HepG2 (cell line): ENCODE data around the gene ENDOD1. TPM values are rescaled to one million over a fixed set of nuclear protein-coding genes. Genes with fewer than 3 reads are reported as not detected.

ENCODE experiments used
- ATAC-seq: fragments of 200-7000 bp; cut with Tn5 transposase; 3 replicates; pipeline ENCODE4 v1.9.1; 2020; ENCODE audit warnings: mild to moderate bottlenecking, moderate library complexity
- BruUV-seq: library from RNA; stranded (reverse); fragments of 400-500 nt; replicated peaks from 2 replicates; lab custom pipeline; 2021; lab: Mats Ljungman, UMichigan
- CTCF ChIA-PET: fragments of 300-600 bp; formaldehyde crosslinking; extraction: SDS; loops from one replicate; lab custom pipeline; 2021; ENCODE audit warnings: low total read pairs, inconsistent platforms, low intra/inter-chr PET ratio; lab: Yijun Ruan, JAX
- POLR2A ChIA-PET: fragments of 350-600 bp; sonication (Branson Sonifier 250); formaldehyde crosslinking; loops from one replicate; lab custom pipeline; 2020; ENCODE audit warnings: antibody characterized with exemption, inconsistent platforms; lab: Yijun Ruan, JAX
- DNase-seq: peaks from one replicate; pipeline ENCODE4 v3.0.0-alpha.2; 2015; ENCODE audit warnings: low spot score
- FAIRE-seq: peaks from 3 replicates; lab custom pipeline; 2011; peaks lifted over from hg19 to GRCh38; lab: Jason Lieb, UNC
- H2AFZ ChIP-seq: one replicate; pipeline ENCODE4 v1.6.1; 2011; ENCODE audit warnings: low read length, inconsistent platforms
- H3K27ac ChIP-seq: fragments of 300-600 bp; 3 replicates; pipeline ENCODE4 v1.8.0; 2011; ENCODE audit warnings: mixed run types, mild to moderate bottlenecking, mixed read lengths, low read length, inconsistent platforms; ENCODE audit not compliant: insufficient read depth; ENCODE audit errors: extremely low read length
- H3K27me3 ChIP-seq, 2 experiments: fragments of 200-600 bp in 1 of 2; 2 replicates in 1 of 2; 3 replicates in 1 of 2; pipeline versions ENCODE4 v1.6.0 to v1.8.0; 2011; ENCODE audit warnings: low read length in 2 of 2, mild to moderate bottlenecking in 2 of 2, moderate library complexity in 2 of 2, inconsistent platforms in 1 of 2; ENCODE audit not compliant: insufficient read depth in 2 of 2, control insufficient read depth in 1 of 2
- H3K36me3 ChIP-seq, 2 experiments: fragments of 200-600 bp in 1 of 2; replicated peaks in 1 of 2; 2 replicates in 1 of 2; 3 replicates in 1 of 2; pipeline versions ENCODE4 v1.5.1 to v1.8.0; 2011; ENCODE audit warnings: low read length in 2 of 2, inconsistent platforms in 1 of 2; ENCODE audit not compliant: insufficient read depth in 2 of 2, control insufficient read depth in 1 of 2
- H3K4me1 ChIP-seq: 2 replicates; pipeline ENCODE4 v1.5.1; 2012; ENCODE audit warnings: low read length, inconsistent platforms; ENCODE audit not compliant: insufficient read depth
- H3K4me2 ChIP-seq: 2 replicates; pipeline ENCODE4 v1.6.0; 2011; ENCODE audit warnings: low read depth, low read length, inconsistent platforms
- H3K4me3 ChIP-seq, 3 experiments: fragments of 200-600 bp in 1 of 3; sonication (generic), shearing (Covaris generic) in 1 of 3; replicated peaks in 1 of 3; 2 replicates each; pipeline ENCODE4 v1.5.1; 2011 to 2016; ENCODE audit warnings: low read length in 3 of 3, inconsistent platforms in 2 of 3, low read depth in 2 of 3, mild to moderate bottlenecking in 2 of 3, control low read depth in 1 of 3, mixed read lengths in 1 of 3; ENCODE audit not compliant: insufficient read depth in 1 of 3
- H3K79me2 ChIP-seq: one replicate; pipeline ENCODE4 v1.6.1; 2011; ENCODE audit warnings: low read length, inconsistent platforms; ENCODE audit not compliant: insufficient read depth
- H3K9ac ChIP-seq: 2 replicates; pipeline ENCODE4 v1.6.0; 2011; ENCODE audit warnings: mild to moderate bottlenecking, low read depth, low read length, inconsistent platforms; ENCODE audit not compliant: insufficient read depth
- H3K9me3 ChIP-seq: 2 replicates; pipeline ENCODE4 v1.5.1; 2012; ENCODE audit warnings: mild to moderate bottlenecking, low read length
- H4K20me1 ChIP-seq: 2 replicates; pipeline ENCODE4 v1.6.0; 2011; ENCODE audit warnings: inconsistent platforms, mild to moderate bottlenecking, low read length, moderate library complexity; ENCODE audit not compliant: insufficient read depth
- ARHGAP35 ChIP-seq: sonication (generic); formaldehyde crosslinking; IDR thresholded peaks from 2 replicates; pipeline ENCODE4 v1.9.0; 2022; ENCODE audit warnings: mild to moderate bottlenecking, inconsistent platforms, moderate library complexity, missing genetic modification reagents, borderline replicate concordance
- ATF1 ChIP-seq: IDR thresholded peaks from 2 replicates; pipeline ENCODE4 v1.6.1; 2016; ENCODE audit warnings: mild to moderate bottlenecking, control low read depth
- DPF2 ChIP-seq: sonication (generic); formaldehyde crosslinking; IDR thresholded peaks from 2 replicates; pipeline ENCODE4 v1.4.0; 2020; ENCODE audit warnings: mild to moderate bottlenecking, low read depth, missing genetic modification reagents, borderline replicate concordance
- EZH2 ChIP-seq: conservative IDR thresholded peaks from 2 replicates; pipeline ENCODE4 v1.6.1; 2012; ENCODE audit warnings: mild to moderate bottlenecking, low read depth, low read length, moderate library complexity
- GMEB2 ChIP-seq: IDR thresholded peaks from 2 replicates; pipeline ENCODE4 v1.6.1; 2016; ENCODE audit warnings: missing biosample characterization, missing genetic modification reagents, low read depth
- KLF6 ChIP-seq: IDR thresholded peaks from 2 replicates; pipeline ENCODE4 v1.8.0; 2016; ENCODE audit warnings: missing biosample characterization, missing genetic modification reagents
- NFATC3 ChIP-seq: sonication (generic); formaldehyde crosslinking; IDR thresholded peaks from 2 replicates; pipeline ENCODE4 v1.5.1; 2020; ENCODE audit warnings: mild to moderate bottlenecking, missing genetic modification reagents
- SETDB1 ChIP-seq: sonication (generic); formaldehyde crosslinking; IDR thresholded peaks from 2 replicates; pipeline ENCODE4 v1.5.1; 2020; ENCODE audit warnings: missing genetic modification reagents, mild to moderate bottlenecking, borderline replicate concordance
- SOX13 ChIP-seq, 3 experiments: fragments of 450-650 bp in 1 of 3; sonication (generic) in 1 of 3; formaldehyde crosslinking in 1 of 3; IDR thresholded peaks in 2 of 3; conservative IDR thresholded peaks in 1 of 3; 2 replicates each; pipeline versions ENCODE4 v1.5.0 to v1.6.1; 2016 to 2020; ENCODE audit warnings: antibody characterized with exemption in 1 of 3, mild to moderate bottlenecking in 1 of 3, missing compliant biosample characterization in 1 of 3, missing genetic modification reagents in 1 of 3, moderate library complexity in 1 of 3
- ZMAT5 ChIP-seq: sonication (generic); formaldehyde crosslinking; IDR thresholded peaks from 2 replicates; pipeline ENCODE4 v1.5.0; 2020; ENCODE audit warnings: mild to moderate bottlenecking, low read depth, missing genetic modification reagents, borderline replicate concordance
- ZNF121 ChIP-seq: sonication (generic); formaldehyde crosslinking; IDR thresholded peaks from 2 replicates; pipeline ENCODE4 v1.5.0; 2020; ENCODE audit warnings: mild to moderate bottlenecking, missing genetic modification reagents
- ZNF235 ChIP-seq: sonication (generic); formaldehyde crosslinking; IDR thresholded peaks from 2 replicates; pipeline ENCODE4 v1.8.1; 2023; ENCODE audit warnings: mild to moderate bottlenecking, missing genetic modification reagents, borderline replicate concordance
- ZNF839 ChIP-seq: sonication (generic); formaldehyde crosslinking; IDR thresholded peaks from 2 replicates; pipeline ENCODE4 v1.4.0; 2020; ENCODE audit warnings: missing genetic modification reagents, mild to moderate bottlenecking, borderline replicate concordance
- WGBS: methylation state at CpG from one replicate; pipeline ENCODE4 v1.1.6; 2017; ENCODE audit warnings: low lambda C conversion rate; 5-methylcytosine and 5-hydroxymethylcytosine counted together
- in situ Hi-C: cut with HindIII; loops from 2 replicates; pipeline ENCODE4 v1.10.0; 2017; ENCODE audit warnings: low pct_unique_long_range_greater_than_20kb; ENCODE audit not compliant: extremely low pct_ligation_motif_present
- intact Hi-C: fragments of 100-400 bp; cut with micrococcal nuclease; formaldehyde crosslinking; loops from one replicate; pipeline ENCODE4 v1.10.0; 2022; ENCODE audit not compliant: unreplicated experiment
- polyA plus RNA-seq, 8 experiments: library from polyadenylated mRNA; depleted of rRNA in 3 of 8; stranded (reverse) in 7 of 8; unstranded in 1 of 8; fragments of >200 nt; fragmentation: Illumina TruSeq in 4 of 8; extraction: Trizol in 4 of 8; gene quantifications; 2 replicates each; pipeline versions ENCODE4 v1.2.1 to v1.2.3, GENCODE V29; 2011 to 2016; ENCODE audit warnings: low read depth in 4 of 8, missing spikeins in 1 of 8, mixed read lengths in 1 of 8; ENCODE audit not compliant: insufficient read depth in 1 of 8
- total RNA-seq, 5 experiments: library from RNA; depleted of rRNA; stranded (reverse); fragments of >200 nt; fragmentation: Illumina TruSeq; extraction: Trizol; gene quantifications; 2 replicates each; pipeline ENCODE4 v1.2.3, GENCODE V29; 2016; ENCODE audit warnings: low read depth in 1 of 5

The ENDOD1 gene
- total and polyA plus RNA-seq, 2 of the 13 experiments (the other 11 are each of a cell fraction or from before 2014, with no cell fraction given), result 2.0 to 6.8 TPM

GRCh38 chr11:95123556-95123955 is 33.9 kb downstream of the ENDOD1 start:
- CTCF ChIA-PET, result no interaction called here
- Histone ChIP-seq H3K27ac (no peak overlapping the region), H3K36me3 (no peaks in the 10 kb centered on the region), H3K79me2 (no peaks in the 10 kb centered on the region), H3K4me1 (no peaks in the 10 kb centered on the region), H3K4me3 (no peak overlapping the region), H4K20me1 (no peaks in the 10 kb centered on the region), H3K9ac (no peak overlapping the region), H3K27me3 (no peaks in the 10 kb centered on the region), H2AFZ (no peak overlapping the region)
- DNase-seq, result no peak
- BruUV-seq, result no TSS peak
- no peak for ATAC-seq
- 54% methylated on average over 3 of the region's 3 CpGs for WGBS
- FAIRE-seq, result no peak
- intact Hi-C loops (no loop called here), in situ Hi-C loops (no loop called here)
- TF ChIP-seq SETDB1 (CRISPR knock-in tag) (no peak), GMEB2 (CRISPR knock-in tag) (no peak), ATF1 (no peak), ZNF235 (CRISPR knock-in tag) (no peak), ARHGAP35 (CRISPR knock-in tag) (no peak), EZH2 (no peak), ZNF839 (CRISPR knock-in tag) (no peak), SOX13 (IDR thresholded peaks at IDR 0.05) (no peak), SOX13 (CRISPR knock-in tag; conservative IDR thresholded peaks at IDR 0.05 in 1 of 2, IDR thresholded peaks at IDR 0.05 in 1 of 2) (no peak), NFATC3 (CRISPR knock-in tag) (no peak), KLF6 (CRISPR knock-in tag) (no peak), DPF2 (CRISPR knock-in tag) (no peak), ZNF121 (CRISPR knock-in tag) (no peak), ZMAT5 (CRISPR knock-in tag) (no peak)
- TF ChIP-seq, all 625 proteins: peak for 0
- POLR2A ChIA-PET, result no interaction called here
- Histone ChIP-seq H3K4me2 (no peak overlapping the region), H3K9me3 (no peaks in the 10 kb centered on the region)
